Measurements from ENCODE around the gene KRTAP4-5.
"Not testable (repeated sequence)": the region's sequence is repeated elsewhere in the genome, so short reads cannot be mapped to it uniquely, and the experiment has no call there.

Gene KRTAP4-5

GRCh38 chr17:41105347-41105746, 44.3 kb downstream of the KRTAP4-5 start, which contains the start of gene KRTAP4-9:
Gene KRTAP4-9 (plus strand): TSS chr17:41105389. CDS start chr17:41105389, 0 bp downstream.
- peak; percentile 23 for DNase-seq

- DNase-seq, result not testable (repeated sequence)
These were observed 45.1 kb downstream of the KRTAP4-5 start for GRCh38 chr17:41104386-41105038.

DNA sequence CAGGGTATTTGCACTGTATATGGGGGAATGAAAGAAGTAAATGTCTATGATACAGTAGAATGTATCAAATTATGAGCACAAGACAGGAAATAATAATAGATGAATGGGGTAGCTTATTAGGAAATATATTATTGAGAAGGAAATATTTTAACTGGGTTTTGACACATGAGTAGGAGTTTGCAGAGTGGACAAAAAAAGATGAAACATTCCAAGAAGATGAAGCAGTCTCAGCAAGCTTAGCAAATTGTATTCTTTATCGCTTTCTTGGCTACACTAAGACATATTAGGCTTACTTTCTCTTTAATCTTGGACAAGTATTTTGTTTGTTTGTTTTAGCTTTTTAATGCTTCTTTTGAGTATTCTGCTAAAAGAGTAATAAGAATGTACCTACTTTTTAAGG, 45.7 kb downstream of the KRTAP4-5 start:
- no peak for DNase-seq

DNA sequence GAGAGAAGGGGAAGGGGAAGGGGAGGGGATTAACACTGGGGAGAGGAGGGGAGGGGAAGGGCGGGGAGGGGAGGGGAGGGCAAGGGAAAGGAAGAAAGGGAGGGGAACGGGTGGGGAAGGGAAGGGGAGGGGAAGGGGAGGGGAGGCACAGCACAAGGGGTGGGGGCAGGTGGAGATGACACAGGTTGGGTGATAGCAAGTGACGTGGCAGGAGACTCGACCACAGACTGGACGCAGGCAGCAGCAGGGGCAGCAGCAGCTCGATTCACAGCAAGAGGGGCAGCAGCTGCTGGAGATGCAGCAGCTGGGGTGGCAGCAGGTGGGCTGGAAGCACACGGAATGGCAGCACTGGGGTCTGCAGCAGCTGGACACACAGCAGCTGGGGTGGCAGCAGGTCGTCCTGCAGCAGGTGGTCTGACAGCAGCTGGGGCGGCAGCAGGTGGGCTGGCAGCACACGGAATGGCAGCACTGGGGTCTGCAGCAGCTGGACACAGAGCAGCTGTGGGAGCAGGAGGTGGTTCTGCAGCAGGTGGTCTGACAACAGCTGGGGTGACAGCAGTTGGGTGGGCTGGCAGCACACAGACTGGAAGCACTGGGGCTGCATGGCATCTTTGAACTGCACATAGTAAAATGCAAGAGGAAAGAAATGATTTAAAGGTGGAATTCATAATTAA, 47.9 kb downstream of the KRTAP4-5 start, which contains the start of gene KRTAP4-16:
Gene KRTAP4-16, minus strand, starts transcription at position 624 of the 674 bp plus-strand sequence. Its CDS starts 0 bp downstream, at position 624.
- no peak for DNase-seq

DNA sequence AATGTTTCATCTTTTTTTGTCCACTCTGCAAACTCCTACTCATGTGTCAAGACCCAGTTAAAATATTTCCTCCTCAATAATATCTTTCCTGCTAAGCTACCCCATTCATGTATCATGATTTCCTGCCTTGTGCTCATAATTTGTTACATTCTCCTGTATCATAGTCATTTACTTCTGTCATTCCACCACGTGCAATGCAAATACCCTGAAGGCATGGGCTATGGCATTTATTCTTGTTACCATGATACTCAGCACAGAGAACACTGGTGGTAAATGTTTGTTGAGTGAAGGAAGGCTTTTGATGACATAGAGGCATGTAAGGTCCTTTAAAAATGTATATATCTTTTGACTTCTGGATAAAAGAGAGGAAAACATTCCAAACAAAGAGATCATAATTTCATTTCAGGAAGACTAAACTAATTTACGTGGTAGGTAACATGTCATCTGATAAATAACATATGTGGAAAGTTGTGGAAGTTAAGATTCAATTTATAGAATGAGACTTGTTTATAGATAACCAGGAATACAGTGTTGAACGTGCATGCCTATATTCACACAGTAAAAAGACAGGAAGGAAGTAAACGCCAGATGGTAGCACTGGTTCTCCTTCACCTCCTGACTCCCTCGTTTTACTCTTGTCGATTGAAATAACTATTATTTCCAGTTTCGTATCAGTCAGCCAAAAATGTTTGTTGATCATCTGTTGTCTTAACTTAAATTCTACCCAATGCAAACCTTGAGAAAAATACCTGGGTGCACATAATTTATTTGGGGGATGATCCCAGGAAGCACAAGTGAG, 49.7 kb downstream of the KRTAP4-5 start:
- DNase-seq, result not testable (repeated sequence)
